Measurements from ENCODE around the gene OR8D1.

- no peak for TF ChIP-seq POLR2AphosphoS5 (IDR thresholded peaks at IDR 0.05; ENCODE audit: low read depth, low read length)
- TF ChIP-seq POLR2A (IDR thresholded peaks at IDR 0.05; ENCODE audit: low read depth, low read length): no peak
- no peak for TF ChIP-seq TAF1 (IDR thresholded peaks at IDR 0.05; ENCODE audit: low read depth, low read length)
- TF ChIP-seq POU2F2 (IDR thresholded peaks at IDR 0.05; ENCODE audit: low read depth, low read length): no peak
- TF ChIP-seq PAX5 (IDR thresholded peaks at IDR 0.05; ENCODE audit: insufficient read depth, low read length, severe bottlenecking): no peak
Observed at GRCh38 chr11:124277804-124278203, 35.9 kb downstream of the OR8D1 start.
